SU-DHL-6 (cell line): ENCODE results near the gene ZNF316.

Experiments
- EZH2phosphoT487 ChIP-seq: fragments of 200-600 bp; sonication (generic), shearing (Covaris generic); conservative IDR thresholded peaks from 2 replicates; pipeline ENCODE4 v1.6.1; 2018; ENCODE audit warnings: mild to moderate bottlenecking, antibody characterized with exemption, low read length, moderate library complexity, mixed read lengths
- TF ChIP-seq, protein P1 (sequence below): fragments of 200-600 bp; sonication (generic); IDR thresholded peaks from one replicate; pipeline ENCODE4 v1.5.1; 2017; ENCODE audit warnings: antibody characterized with exemption, mild to moderate bottlenecking, low read length, moderate library complexity; ENCODE audit not compliant: insufficient read depth, poor library complexity, severe bottlenecking

DNA sequence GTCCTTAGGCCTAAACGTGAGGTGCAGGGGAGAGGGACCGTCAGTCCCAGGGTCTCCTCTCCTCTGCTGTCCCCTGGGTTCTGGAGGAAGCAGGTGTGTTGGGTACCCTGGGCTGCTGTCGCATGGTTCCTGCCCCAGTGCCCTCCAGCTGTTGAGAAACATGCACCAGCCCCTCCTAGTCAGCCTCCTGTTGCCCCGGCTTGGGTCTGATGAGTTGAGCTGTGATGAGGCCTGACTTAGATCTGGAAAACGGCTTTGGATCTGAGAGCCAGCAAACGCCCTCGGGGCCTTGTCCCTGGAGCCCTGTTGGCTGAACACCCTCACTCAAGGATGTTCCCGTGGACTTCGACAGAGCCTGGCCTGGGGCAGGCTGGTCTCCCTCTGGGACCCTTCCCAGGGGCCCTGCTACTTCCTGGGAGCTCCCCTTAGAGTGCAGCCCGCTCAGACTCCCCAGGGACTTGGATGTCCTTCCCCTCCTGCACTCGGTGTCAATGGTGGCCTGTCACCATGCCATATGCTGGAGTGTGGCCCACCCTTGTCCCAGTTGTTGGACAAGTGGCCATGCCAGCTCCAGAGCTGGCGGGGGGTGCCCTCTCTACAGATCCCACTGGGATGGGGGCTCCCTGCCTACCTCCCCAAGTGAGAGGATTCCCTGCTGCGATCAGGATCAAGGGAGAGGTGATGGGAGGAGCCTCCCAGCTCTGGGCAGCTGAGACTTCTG lies 12.3 kb downstream of the ZNF316 start:
- TF ChIP-seq, protein P1, sequence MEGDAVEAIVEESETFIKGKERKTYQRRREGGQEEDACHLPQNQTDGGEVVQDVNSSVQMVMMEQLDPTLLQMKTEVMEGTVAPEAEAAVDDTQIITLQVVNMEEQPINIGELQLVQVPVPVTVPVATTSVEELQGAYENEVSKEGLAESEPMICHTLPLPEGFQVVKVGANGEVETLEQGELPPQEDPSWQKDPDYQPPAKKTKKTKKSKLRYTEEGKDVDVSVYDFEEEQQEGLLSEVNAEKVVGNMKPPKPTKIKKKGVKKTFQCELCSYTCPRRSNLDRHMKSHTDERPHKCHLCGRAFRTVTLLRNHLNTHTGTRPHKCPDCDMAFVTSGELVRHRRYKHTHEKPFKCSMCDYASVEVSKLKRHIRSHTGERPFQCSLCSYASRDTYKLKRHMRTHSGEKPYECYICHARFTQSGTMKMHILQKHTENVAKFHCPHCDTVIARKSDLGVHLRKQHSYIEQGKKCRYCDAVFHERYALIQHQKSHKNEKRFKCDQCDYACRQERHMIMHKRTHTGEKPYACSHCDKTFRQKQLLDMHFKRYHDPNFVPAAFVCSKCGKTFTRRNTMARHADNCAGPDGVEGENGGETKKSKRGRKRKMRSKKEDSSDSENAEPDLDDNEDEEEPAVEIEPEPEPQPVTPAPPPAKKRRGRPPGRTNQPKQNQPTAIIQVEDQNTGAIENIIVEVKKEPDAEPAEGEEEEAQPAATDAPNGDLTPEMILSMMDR = no peak
- TF ChIP-seq EZH2phosphoT487 = no peak
